Diencephalon (tissue), 1 donor: ENCODE results near the gene PXK. TPM values are rescaled to one million over a fixed set of nuclear protein-coding genes. Genes with fewer than 3 reads are reported as not detected.

Experiments used
- small RNA-seq: library from RNA; depleted of rRNA; stranded (forward); fragments of <200 nt; gene quantifications from one replicate; pipeline ENCODE3, GENCODE V24; 2014
- total RNA-seq: library from RNA; depleted of rRNA; stranded (reverse); fragments of >200 nt; gene quantifications from one replicate; pipeline ENCODE4 v1.2.3, GENCODE V29; 2014

PXK gene
- 34.1 TPM for total RNA-seq

GRCh38 chr3:58332575-58333188 lies at the start of gene PXK:
Gene PXK (plus strand): TSS chr3:58332892. CDS start chr3:58332989, 97 bp downstream.

GRCh38 chr3:58305882-58306711 lies 26.6 kb upstream of the PXK start, which contains the start of the genes HTD2 and RPP14:
Gene HTD2 (plus strand): TSS chr3:58306520. CDS start chr3:58317614, 11,094 bp downstream.
Gene RPP14 (plus strand): TSS chr3:58306245. CDS start chr3:58310330, 4,085 bp downstream.

GRCh38 chr3:58433400-58434167 lies 100.9 kb downstream of the PXK start, which contains the start of gene PDHB:
Gene PDHB (minus strand): TSS chr3:58433832. CDS start chr3:58433809, 23 bp downstream.

Small RNAs within 50 kb of the gene (small RNA-seq; reads per million reads assigned to genes)
- gene AC098479.1 = not detected

Other genes starting within 250 kb of the PXK start
- not detected for gene DNASE1L3, start 121.9 kb upstream of the PXK start, total RNA-seq
- 24.9 TPM for gene ABHD6, start 95.1 kb upstream of the PXK start, total RNA-seq
- 18.5 TPM for gene RPP14, start 26.6 kb upstream of the PXK start, total RNA-seq
- 7.8 TPM for gene HTD2, start 26.4 kb upstream of the PXK start, total RNA-seq
- 72.9 TPM for gene PDHB, start 100.9 kb downstream of the PXK start, total RNA-seq
- 24.0 TPM for gene KCTD6, start 159.2 kb downstream of the PXK start, total RNA-seq
- 5.1 TPM for gene ACOX2, start 204.3 kb downstream of the PXK start, total RNA-seq
- 25.1 TPM for gene FAM107A, start 244.5 kb downstream of the PXK start, total RNA-seq